HFFc6 (cell line): ENCODE data around the gene MTHFD1. TPM values are rescaled to one million over a fixed set of nuclear protein-coding genes. Genes with fewer than 3 reads are reported as not detected.

Source experiments
- DNase-seq: peaks from one replicate; pipeline ENCODE4 v3.0.0-alpha.2; 2018
- H3K27ac Mint-ChIP-seq: 2 replicates; pipeline ENCODE4 v1.8.0; 2020; ENCODE audit warnings: mild to moderate bottlenecking, mixed read lengths
- H3K27me3 Mint-ChIP-seq: 2 replicates; pipeline ENCODE4 v1.8.0; 2021; ENCODE audit warnings: mild to moderate bottlenecking, moderate library complexity, mixed read lengths; ENCODE audit not compliant: insufficient read depth
- H3K36me3 Mint-ChIP-seq: 2 replicates; pipeline ENCODE4 v1.8.0; 2021; ENCODE audit warnings: low read depth, mixed read lengths
- H3K4me1 Mint-ChIP-seq: 2 replicates; pipeline ENCODE4 v1.8.0; 2020; ENCODE audit warnings: low read depth, mixed read lengths
- H3K4me3 Mint-ChIP-seq: 2 replicates; pipeline ENCODE4 v1.8.0; 2020; ENCODE audit warnings: mild to moderate bottlenecking, moderate library complexity, mixed read lengths
- H3K9me3 Mint-ChIP-seq: 2 replicates; pipeline ENCODE4 v1.8.0; 2020; ENCODE audit warnings: mild to moderate bottlenecking, mixed read lengths
- total RNA-seq, 6 experiments: library from RNA; stranded (reverse); fragmentation: NEBNext Ultra II Directional; extraction: Animal tissue kit (Norgen Biotek cat#: 25700); gene quantifications; 2 replicates in 1 of 6; 3 replicates in 5 of 6; pipeline ENCODE4 v1.2.3, GENCODE V29; 2021
- TF ChIP-seq, protein P1 (sequence below): fragments of 200-600 bp; sonication (generic); IDR thresholded peaks from 2 replicates; pipeline ENCODE4 v1.5.0; 2021; ENCODE audit warnings: antibody characterized with exemption, mild to moderate bottlenecking

The MTHFD1 gene
- total RNA-seq, 6 experiments from 2014 or later = 81.3 to 116 (median 111) TPM

GRCh38 chr14:64409126-64409920 is 21.2 kb downstream of the MTHFD1 start:
- no peak for DNase-seq

GRCh38 chr14:64410084-64410774 is 22.1 kb downstream of the MTHFD1 start:
- Mint-ChIP-seq H3K27ac (peak overlapping the region; percentile 70), H3K27me3 (peaks cover 2% of the 10 kb centered on the region), H3K4me3 (no peak overlapping the region), H3K36me3 (peaks cover 16% of the 10 kb centered on the region), H3K4me1 (peaks cover 21% of the 10 kb centered on the region), H3K9me3 (no peaks in the 10 kb centered on the region)
- peak; percentile 24 for DNase-seq
- TF ChIP-seq, protein P1, sequence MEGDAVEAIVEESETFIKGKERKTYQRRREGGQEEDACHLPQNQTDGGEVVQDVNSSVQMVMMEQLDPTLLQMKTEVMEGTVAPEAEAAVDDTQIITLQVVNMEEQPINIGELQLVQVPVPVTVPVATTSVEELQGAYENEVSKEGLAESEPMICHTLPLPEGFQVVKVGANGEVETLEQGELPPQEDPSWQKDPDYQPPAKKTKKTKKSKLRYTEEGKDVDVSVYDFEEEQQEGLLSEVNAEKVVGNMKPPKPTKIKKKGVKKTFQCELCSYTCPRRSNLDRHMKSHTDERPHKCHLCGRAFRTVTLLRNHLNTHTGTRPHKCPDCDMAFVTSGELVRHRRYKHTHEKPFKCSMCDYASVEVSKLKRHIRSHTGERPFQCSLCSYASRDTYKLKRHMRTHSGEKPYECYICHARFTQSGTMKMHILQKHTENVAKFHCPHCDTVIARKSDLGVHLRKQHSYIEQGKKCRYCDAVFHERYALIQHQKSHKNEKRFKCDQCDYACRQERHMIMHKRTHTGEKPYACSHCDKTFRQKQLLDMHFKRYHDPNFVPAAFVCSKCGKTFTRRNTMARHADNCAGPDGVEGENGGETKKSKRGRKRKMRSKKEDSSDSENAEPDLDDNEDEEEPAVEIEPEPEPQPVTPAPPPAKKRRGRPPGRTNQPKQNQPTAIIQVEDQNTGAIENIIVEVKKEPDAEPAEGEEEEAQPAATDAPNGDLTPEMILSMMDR = no peak

More at GRCh38 chr14:64409126-64409920, 21.2 kb downstream of the MTHFD1 start:
- peaks cover 21% of the 10 kb centered on the region for H3K4me1 Mint-ChIP-seq
- H3K27ac Mint-ChIP-seq = peak overlapping the region; percentile 48
- no peak overlapping the region for H3K4me3 Mint-ChIP-seq
- H3K9me3 Mint-ChIP-seq = no peaks in the 10 kb centered on the region
- peaks cover 18% of the 10 kb centered on the region for H3K36me3 Mint-ChIP-seq
- TF ChIP-seq, protein P1 = no peak
- H3K27me3 Mint-ChIP-seq = peaks cover 2% of the 10 kb centered on the region

GRCh38 chr14:64411001-64411400 is 22.8 kb downstream of the MTHFD1 start:
- TF ChIP-seq, protein P1 = no peak
- no peak overlapping the region for H3K4me3 Mint-ChIP-seq
- H3K9me3 Mint-ChIP-seq = no peaks in the 10 kb centered on the region
- peaks cover 2% of the 10 kb centered on the region for H3K27me3 Mint-ChIP-seq
- peaks cover 18% of the 10 kb centered on the region for H3K36me3 Mint-ChIP-seq
- no peak for DNase-seq
- H3K4me1 Mint-ChIP-seq = peaks cover 21% of the 10 kb centered on the region
- H3K27ac Mint-ChIP-seq = no peak overlapping the region

- Mint-ChIP-seq H3K4me3 (no peak overlapping the region), H3K9me3 (no peaks in the 10 kb centered on the region), H3K27me3 (peaks cover 2% of the 10 kb centered on the region), H3K4me1 (peaks cover 31% of the 10 kb centered on the region), H3K36me3 (peaks cover 24% of the 10 kb centered on the region), H3K27ac (no peak overlapping the region)
- no peak for DNase-seq
- TF ChIP-seq, protein P1 = no peak
Measured at GRCh38 chr14:64412237-64412636, 24.1 kb downstream of the MTHFD1 start.

DNA sequence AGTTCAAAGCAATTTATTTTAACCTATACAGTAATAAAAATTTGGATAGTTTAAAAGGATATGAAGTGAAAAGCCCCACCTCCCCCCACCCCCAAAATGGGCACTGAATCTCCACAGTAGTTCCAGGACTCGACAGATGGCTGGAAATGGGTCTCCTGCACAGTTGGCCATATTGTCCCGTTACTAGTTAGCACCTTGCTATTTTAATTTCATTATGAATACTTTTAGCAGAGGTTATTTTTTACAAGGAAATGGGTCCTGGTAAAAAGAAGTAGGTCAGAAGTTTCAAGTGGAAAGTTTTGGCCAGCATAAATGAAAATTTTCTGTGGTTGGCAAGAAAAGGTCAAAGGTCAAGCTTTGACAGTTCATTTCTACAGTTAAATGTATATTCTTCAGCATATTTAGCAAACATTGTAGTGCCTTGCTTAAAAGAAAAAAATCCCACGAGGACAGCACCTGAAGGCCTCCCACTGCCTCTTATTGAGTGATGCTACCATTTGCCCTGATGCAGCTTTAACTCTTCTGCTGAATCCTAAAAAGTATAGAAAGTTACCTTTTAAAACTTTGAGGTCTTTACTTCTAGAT is 28.3 kb downstream of the MTHFD1 start:
- H3K27ac Mint-ChIP-seq = peak overlapping the region; percentile 64; the same call in 1 of the 2 replicates
- H3K36me3 Mint-ChIP-seq = peaks cover 38% of the 10 kb centered on the region
- TF ChIP-seq, protein P1 = no peak
- H3K4me1 Mint-ChIP-seq = peaks cover 37% of the 10 kb centered on the region
- no peak overlapping the region for H3K4me3 Mint-ChIP-seq
- H3K27me3 Mint-ChIP-seq = no peaks in the 10 kb centered on the region; the same call in 1 of the 2 replicates
- DNase-seq = no peak
- no peaks in the 10 kb centered on the region for H3K9me3 Mint-ChIP-seq
